Activated CD4-positive, alpha-beta T cell treated with anti-CD3 and anti-CD28 coated beads for 4 hours (primary cell): ENCODE data around the gene ENDOD1.

Experiments used
- DNase-seq, 2 donors: peaks; one replicate each; pipeline ENCODE4 v3.0.0-alpha.2; 2020

Gene ENDOD1

DNA sequence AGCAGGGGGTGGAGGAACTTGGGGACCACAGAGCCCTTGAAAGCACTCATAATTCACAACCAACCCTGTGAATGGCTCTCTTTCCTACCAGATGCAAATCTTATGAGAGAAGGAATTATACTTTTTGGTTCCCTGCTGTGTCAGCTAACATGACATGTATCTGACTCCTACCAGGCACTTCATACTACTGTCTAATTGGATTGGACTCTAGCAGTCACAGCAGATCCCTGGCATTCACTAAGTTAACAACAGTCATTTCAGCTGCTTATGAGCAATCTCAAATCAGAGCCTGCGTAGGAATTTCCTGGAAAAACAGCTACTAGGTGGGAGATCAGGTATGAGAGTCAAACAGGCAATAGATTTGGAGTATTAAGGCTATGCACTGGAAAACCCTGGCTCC is 11.1 kb upstream of the ENDOD1 start:
- DNase-seq, result no peak

- no peak for DNase-seq
Measured at GRCh38 chr11:95081010-95081409, 8.6 kb upstream of the ENDOD1 start.

DNA sequence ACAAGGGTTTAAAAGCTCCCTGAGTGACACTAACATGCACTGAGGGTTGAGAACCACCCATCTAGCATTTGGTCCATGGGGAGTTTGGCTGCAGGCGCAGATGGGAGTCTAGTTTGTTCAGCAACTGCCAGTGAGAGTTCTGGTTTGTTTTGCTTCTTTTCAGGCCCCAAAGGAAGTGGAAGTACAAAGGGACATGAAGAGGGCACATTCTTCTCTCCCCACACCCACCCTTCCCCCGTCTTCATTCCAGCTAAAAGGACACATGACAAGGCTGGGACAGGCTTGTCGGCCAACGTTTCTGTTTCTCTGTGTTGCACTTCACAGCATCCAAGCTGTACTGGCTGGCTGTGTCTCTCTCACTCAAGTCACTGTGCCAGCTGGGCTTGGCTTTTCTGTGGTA is 8.2 kb upstream of the ENDOD1 start:
- no peak for DNase-seq

DNA sequence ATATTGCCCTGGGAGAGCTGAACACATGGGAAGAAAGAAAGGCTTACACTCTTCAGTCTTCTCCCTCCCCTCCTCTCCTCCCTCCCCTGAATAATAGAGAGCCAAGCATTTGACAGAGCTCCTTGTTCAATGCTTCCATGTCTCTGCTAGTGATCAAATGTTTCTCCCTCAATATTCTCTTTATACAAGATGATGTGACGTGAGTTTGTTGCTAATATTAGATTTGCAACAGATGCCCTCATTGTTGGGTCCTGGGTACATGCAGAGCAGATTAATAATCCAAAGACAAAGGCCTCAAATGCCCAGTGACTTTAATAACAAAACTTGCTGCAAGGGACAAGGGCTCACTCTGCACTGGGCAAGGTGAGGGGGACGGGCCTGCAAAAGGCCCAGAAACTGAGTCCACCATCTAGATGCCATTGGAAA is 7.1 kb upstream of the ENDOD1 start:
- DNase-seq, result no peak

DNA sequence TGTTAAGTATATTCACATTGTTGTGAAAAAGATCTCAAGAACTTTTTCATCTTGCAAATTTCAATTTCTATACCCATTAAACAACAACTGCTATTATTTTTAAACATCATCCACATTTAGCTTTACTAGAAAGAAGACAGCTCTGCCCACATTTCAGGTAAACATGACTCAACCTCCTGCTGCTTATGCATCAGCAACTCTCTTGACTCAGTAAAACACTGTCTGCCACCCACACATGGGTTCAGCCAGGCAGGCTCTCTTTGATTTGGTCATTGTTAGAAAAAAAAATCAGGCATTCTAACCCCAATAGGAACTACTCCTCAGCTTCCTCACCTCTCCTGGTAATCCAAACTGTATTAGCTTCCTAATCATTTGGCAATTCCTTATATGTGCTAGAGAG is 5.1 kb upstream of the ENDOD1 start:
- DNase-seq, result peak; percentile 23 to 59

- DNase-seq, result no peak
Measured at GRCh38 chr11:95085117-95085816, 4.4 kb upstream of the ENDOD1 start.

DNA sequence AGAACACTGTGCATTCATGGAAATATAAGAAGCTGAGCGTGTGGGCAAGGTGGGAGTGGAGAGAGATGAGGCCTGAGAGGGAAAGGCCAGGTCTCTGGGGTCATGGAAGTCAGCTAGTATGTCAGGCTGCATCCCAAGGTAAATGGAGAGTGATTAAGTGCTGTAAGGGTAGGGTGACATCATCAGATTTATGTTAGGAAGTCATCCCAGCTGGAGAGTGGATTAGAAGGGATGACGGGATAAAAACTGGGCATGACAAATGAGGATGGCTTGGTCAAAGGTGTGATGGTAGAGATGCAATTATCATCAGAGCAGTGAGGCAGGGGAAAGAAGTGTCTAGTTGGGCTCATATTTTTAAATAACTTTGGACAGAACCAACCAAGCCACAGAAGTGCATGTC is 3.5 kb upstream of the ENDOD1 start:
- DNase-seq, result no peak

- no peak for DNase-seq
Measured at GRCh38 chr11:95086836-95087570, 2.6 kb upstream of the ENDOD1 start.

GRCh38 chr11:95088946-95089619 is 563 bp upstream of the ENDOD1 start:
- DNase-seq, result peak in 1 of 2 donors; percentile 29

DNA sequence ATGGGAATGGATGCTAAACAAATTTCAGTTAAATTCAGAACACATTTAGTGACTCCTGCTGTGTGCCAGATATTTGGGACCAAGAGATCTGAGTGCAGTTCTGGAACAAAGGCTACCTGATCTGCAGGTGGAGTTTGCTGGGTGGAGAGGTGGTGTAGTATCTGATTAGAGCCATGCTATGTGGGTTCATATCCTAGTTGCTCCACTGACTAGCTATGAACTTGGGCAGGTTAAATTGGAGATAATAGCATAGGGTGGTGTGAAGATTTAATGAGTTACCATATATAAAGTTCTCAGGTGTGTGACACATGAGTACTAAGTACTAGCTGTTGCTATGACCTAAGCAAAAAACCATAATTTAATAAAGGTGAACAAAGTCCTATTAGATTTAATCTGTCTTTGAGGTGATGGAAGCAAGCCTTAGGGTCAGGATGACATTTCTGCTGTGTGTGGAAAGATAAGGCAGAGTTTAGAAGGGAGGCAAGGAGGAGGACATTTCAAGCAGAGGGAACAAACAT is 2.1 kb downstream of the ENDOD1 start:
- no peak for DNase-seq

- DNase-seq, result peak in 1 of 2 donors; percentile 16
Measured at GRCh38 chr11:95092549-95093324, 3.1 kb downstream of the ENDOD1 start.

- DNase-seq, result no peak
Measured at GRCh38 chr11:95093548-95093947, 3.9 kb downstream of the ENDOD1 start.

GRCh38 chr11:95095858-95096587 is 6.4 kb downstream of the ENDOD1 start:
- DNase-seq, result no peak

GRCh38 chr11:95097209-95097608 is 7.6 kb downstream of the ENDOD1 start:
- no peak for DNase-seq

DNA sequence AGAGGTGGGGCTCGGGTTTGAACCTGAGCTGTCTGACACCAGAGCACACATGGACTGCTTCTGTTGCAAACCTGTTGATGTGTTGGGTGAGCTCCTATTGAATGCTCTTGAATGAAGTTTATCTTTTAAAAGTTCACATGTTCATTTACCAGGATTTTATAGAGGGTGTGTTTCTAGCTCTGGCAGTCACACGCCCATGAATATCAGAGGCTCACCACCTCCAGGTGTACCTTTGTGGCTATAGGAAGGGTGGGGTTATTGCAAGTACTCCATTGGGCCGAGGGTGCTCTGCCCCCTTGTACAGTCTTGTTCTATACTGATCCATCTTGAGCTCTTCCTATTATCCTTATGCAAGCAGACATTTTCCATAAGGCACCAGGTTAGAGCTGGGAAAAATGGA is 9.2 kb downstream of the ENDOD1 start:
- DNase-seq, result no peak

DNA sequence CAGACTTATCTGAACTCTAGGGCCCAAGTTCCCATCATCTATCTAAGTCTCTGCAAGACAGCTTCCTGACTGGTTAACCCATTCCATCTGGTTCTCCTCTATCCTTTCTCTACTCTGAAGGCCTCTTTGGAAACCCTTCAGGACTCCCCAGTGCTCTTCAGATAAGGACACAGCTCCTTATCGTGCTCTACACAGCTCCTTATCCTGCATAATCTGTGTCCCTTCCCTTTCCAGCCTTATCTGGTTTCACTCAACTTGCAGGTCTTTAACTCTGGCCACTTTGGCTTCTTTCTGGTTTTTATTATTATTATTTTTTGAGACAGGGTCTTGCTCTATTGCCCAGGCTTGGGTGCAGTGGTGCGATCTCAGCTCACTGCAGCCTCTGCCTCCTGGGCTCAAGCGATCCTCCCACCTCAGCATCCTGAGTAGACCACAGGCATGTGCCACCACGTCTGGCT is 10.6 kb downstream of the ENDOD1 start:
- DNase-seq, result no peak

GRCh38 chr11:95100856-95101507 is 11.3 kb downstream of the ENDOD1 start:
- no peak for DNase-seq

GRCh38 chr11:95101935-95102334 is 12.3 kb downstream of the ENDOD1 start:
- DNase-seq, result no peak

- DNase-seq, result no peak
Measured at GRCh38 chr11:95102733-95103132, 13.1 kb downstream of the ENDOD1 start.

DNA sequence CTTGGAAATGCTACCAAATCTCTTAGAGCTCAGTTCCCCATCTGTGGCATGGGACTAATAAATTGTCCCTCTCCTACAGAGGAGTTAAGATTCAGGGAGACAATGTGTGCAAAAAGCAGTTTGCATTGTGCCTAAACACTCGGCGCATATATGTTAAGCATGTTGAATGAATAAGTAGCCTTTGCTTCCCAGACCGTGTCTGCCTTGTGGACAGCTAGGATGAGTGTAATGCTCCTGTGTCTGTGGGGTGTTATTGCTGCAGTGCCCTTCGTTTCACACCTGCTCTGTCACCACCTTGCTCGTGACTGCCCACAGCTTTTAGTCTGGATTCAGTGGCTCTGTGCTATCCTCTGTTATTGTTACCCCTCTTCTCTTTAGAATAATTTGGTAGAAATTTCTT is 14.1 kb downstream of the ENDOD1 start:
- no peak for DNase-seq

GRCh38 chr11:95104121-95104830 is 14.6 kb downstream of the ENDOD1 start:
- DNase-seq, result no peak
